Renal cortical epithelial cell (primary cell): ENCODE data around the gene ERFE. TPM values are rescaled to one million over a fixed set of nuclear protein-coding genes. Genes with fewer than 3 reads are reported as not detected.
"Not testable (repeated sequence)": the region's sequence is repeated elsewhere in the genome, so short reads cannot be mapped to it uniquely, and the experiment has no call there.

Source experiments
- DNase-seq: peaks from one replicate; pipeline ENCODE4 v3.0.0-alpha.2; 2011; ENCODE audit warnings: low read depth
- total RNA-seq: library from RNA; depleted of rRNA; stranded (reverse); fragments of >200 nt; gene quantifications from 2 replicates; pipeline ENCODE4 v1.2.3, GENCODE V29; 2014

The ERFE gene
- total RNA-seq, 1 donor from 2014 or later: 10.4 TPM

GRCh38 chr2:238168196-238169047, 9.7 kb downstream of the ERFE start:
- no peak for DNase-seq

GRCh38 chr2:238169048-238169707, 10.4 kb downstream of the ERFE start:
- DNase-seq: peak; percentile 83

- DNase-seq: peak; percentile 97
These were observed 11.0 kb downstream of the ERFE start for GRCh38 chr2:238169708-238170251.

GRCh38 chr2:238170386-238171071, 11.8 kb downstream of the ERFE start:
- DNase-seq: no peak

GRCh38 chr2:238171072-238171431, 12.3 kb downstream of the ERFE start:
- not testable (repeated sequence) for DNase-seq

GRCh38 chr2:238171575-238172187, 12.9 kb downstream of the ERFE start:
- DNase-seq: no peak

GRCh38 chr2:238172439-238172838, 13.7 kb downstream of the ERFE start:
- no peak for DNase-seq

- no peak for DNase-seq
These were observed 14.9 kb downstream of the ERFE start for GRCh38 chr2:238173692-238174091.

- no peak for DNase-seq
These were observed 15.5 kb downstream of the ERFE start for GRCh38 chr2:238174291-238174690.

GRCh38 chr2:238174701-238175100, 15.9 kb downstream of the ERFE start:
- DNase-seq: no peak

- no peak for DNase-seq
These were observed 17.8 kb downstream of the ERFE start for GRCh38 chr2:238176613-238177012.

- no peak for DNase-seq
These were observed 21.8 kb downstream of the ERFE start for GRCh38 chr2:238180554-238180953.

- DNase-seq: no peak
These were observed 23.6 kb downstream of the ERFE start for GRCh38 chr2:238182362-238182761.

GRCh38 chr2:238183821-238184220, 25.1 kb downstream of the ERFE start:
- no peak for DNase-seq

GRCh38 chr2:238187618-238188548, 29.1 kb downstream of the ERFE start:
- peak; percentile 11 for DNase-seq

- no peak for DNase-seq
These were observed 31.7 kb downstream of the ERFE start for GRCh38 chr2:238190445-238190844.

- DNase-seq: peak; percentile 10
These were observed 43.7 kb downstream of the ERFE start for GRCh38 chr2:238202326-238203093.

GRCh38 chr2:238203094-238203972, 44.6 kb downstream of the ERFE start, which contains the start of gene ILKAP:
TSS of gene ILKAP (minus strand) at chr2:238203695. CDS start at chr2:238203553, 142 bp downstream.
- peak; percentile 23 for DNase-seq
